Ishikawa (cell line): Measurements from ENCODE around the gene MIEF2.

ENCODE experiments used
- EP300 ChIP-seq: IDR thresholded peaks from 2 replicates; pipeline ENCODE4 v1.6.1; 2012; ENCODE audit warnings: borderline replicate concordance
- FOXM1 ChIP-seq: IDR thresholded peaks from 2 replicates; pipeline ENCODE4 v1.6.1; 2012; ENCODE audit warnings: low read depth, borderline replicate concordance
- RAD21 ChIP-seq: IDR thresholded peaks from 2 replicates; pipeline ENCODE4 v1.6.1; 2012; ENCODE audit warnings: low read depth
- TF ChIP-seq, protein P1 (sequence below): IDR thresholded peaks from 2 replicates; pipeline ENCODE4 v1.6.1; 2012
- TF ChIP-seq, protein P2 (sequence below): IDR thresholded peaks from 2 replicates; pipeline ENCODE4 v1.6.1; 2012; ENCODE audit warnings: low read depth, mild to moderate bottlenecking

- TF ChIP-seq EP300 (no peak), FOXM1 (no peak), RAD21 (no peak)
- TF ChIP-seq, protein P1, sequence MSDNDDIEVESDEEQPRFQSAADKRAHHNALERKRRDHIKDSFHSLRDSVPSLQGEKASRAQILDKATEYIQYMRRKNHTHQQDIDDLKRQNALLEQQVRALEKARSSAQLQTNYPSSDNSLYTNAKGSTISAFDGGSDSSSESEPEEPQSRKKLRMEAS, result no peak
- TF ChIP-seq, protein P2, sequence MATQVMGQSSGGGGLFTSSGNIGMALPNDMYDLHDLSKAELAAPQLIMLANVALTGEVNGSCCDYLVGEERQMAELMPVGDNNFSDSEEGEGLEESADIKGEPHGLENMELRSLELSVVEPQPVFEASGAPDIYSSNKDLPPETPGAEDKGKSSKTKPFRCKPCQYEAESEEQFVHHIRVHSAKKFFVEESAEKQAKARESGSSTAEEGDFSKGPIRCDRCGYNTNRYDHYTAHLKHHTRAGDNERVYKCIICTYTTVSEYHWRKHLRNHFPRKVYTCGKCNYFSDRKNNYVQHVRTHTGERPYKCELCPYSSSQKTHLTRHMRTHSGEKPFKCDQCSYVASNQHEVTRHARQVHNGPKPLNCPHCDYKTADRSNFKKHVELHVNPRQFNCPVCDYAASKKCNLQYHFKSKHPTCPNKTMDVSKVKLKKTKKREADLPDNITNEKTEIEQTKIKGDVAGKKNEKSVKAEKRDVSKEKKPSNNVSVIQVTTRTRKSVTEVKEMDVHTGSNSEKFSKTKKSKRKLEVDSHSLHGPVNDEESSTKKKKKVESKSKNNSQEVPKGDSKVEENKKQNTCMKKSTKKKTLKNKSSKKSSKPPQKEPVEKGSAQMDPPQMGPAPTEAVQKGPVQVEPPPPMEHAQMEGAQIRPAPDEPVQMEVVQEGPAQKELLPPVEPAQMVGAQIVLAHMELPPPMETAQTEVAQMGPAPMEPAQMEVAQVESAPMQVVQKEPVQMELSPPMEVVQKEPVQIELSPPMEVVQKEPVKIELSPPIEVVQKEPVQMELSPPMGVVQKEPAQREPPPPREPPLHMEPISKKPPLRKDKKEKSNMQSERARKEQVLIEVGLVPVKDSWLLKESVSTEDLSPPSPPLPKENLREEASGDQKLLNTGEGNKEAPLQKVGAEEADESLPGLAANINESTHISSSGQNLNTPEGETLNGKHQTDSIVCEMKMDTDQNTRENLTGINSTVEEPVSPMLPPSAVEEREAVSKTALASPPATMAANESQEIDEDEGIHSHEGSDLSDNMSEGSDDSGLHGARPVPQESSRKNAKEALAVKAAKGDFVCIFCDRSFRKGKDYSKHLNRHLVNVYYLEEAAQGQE, result no peak
Measured at GRCh38 chr17:18285296-18285695, 24.8 kb downstream of the MIEF2 start.
